Muscle of back (tissue), 13 donors: ENCODE data around the gene GARIN6. TPM values are rescaled to one million over a fixed set of nuclear protein-coding genes. Genes with fewer than 3 reads are reported as not detected.
"Not testable (repeated sequence)": the region's sequence is repeated elsewhere in the genome, so short reads cannot be mapped to it uniquely, and the experiment has no call there.

Experiments used
- DNase-seq, 3 donors: peaks; one replicate each; pipeline versions ENCODE4 v3.0.0 to v3.0.0-alpha.2; 2013
- long read RNA-seq, 9 donors: transcript quantifications; one replicate each; lab custom pipeline, GENCODE V29; 2026
- polyA plus RNA-seq, 10 donors: library from polyadenylated mRNA; unstranded; fragments of 120-200 nt; gene quantifications; one replicate each; pipeline ENCODE4 v1.2.1, GENCODE V29; 2013; ENCODE audit not compliant: insufficient read length in 10 of 10

The GARIN6 gene
- not detected for polyA plus RNA-seq
- long read RNA-seq, donor 1, result 0 reads
- long read RNA-seq, donor 2, result 0 reads
- long read RNA-seq, donor 3, result 0 reads
- long read RNA-seq, donor 4, result 0 reads
- long read RNA-seq, donor 5, result 0 reads
- long read RNA-seq, donor 6, result 0 reads
- long read RNA-seq, donor 7, result 0 reads
- long read RNA-seq, donor 8, result 0 reads
- long read RNA-seq, donor 9, result 0 reads

- no peak for DNase-seq
Observed at GRCh38 chr12:99647453-99647852, at the start of gene GARIN6. Gene GARIN6, plus strand, starts transcription at chr12:99647753. Its CDS starts 422 bp downstream, at chr12:99648175.

- no peak for DNase-seq
Observed at GRCh38 chr12:99598785-99599184, 48.8 kb upstream of the GARIN6 start.

GRCh38 chr12:99600388-99600787, 47.2 kb upstream of the GARIN6 start:
- peak in 1 of 3 donors; percentile 2 for DNase-seq

- no peak for DNase-seq
Observed at GRCh38 chr12:99609455-99610181, 37.9 kb upstream of the GARIN6 start.

- DNase-seq, result peak in 1 of 3 donors; percentile 2
Observed at GRCh38 chr12:99611117-99611516, 36.4 kb upstream of the GARIN6 start.

- peak in 1 of 3 donors; percentile 5 for DNase-seq
Observed at GRCh38 chr12:99611599-99611998, 36.0 kb upstream of the GARIN6 start.

GRCh38 chr12:99618657-99619056, 28.9 kb upstream of the GARIN6 start:
- peak in 1 of 3 donors; percentile 2 for DNase-seq

- peak in 2 of 3 donors; percentile 3 to 6 for DNase-seq
Observed at GRCh38 chr12:99619389-99620158, 28.0 kb upstream of the GARIN6 start.

- no peak for DNase-seq
Observed at GRCh38 chr12:99620159-99620479, 27.4 kb upstream of the GARIN6 start.

GRCh38 chr12:99624591-99624990, 23.0 kb upstream of the GARIN6 start:
- DNase-seq, result not testable (repeated sequence)

- no peak for DNase-seq
Observed at GRCh38 chr12:99627459-99627858, 20.1 kb upstream of the GARIN6 start.

GRCh38 chr12:99644629-99645028, 2.9 kb upstream of the GARIN6 start:
- DNase-seq, result no peak

- DNase-seq, result no peak
Observed at GRCh38 chr12:99648183-99648582, 630 bp downstream of the GARIN6 start.

- no peak for DNase-seq
Observed at GRCh38 chr12:99649551-99649950, 2.0 kb downstream of the GARIN6 start.

- DNase-seq, result peak in 1 of 3 donors; percentile 3
Observed at GRCh38 chr12:99658671-99659349, 11.3 kb downstream of the GARIN6 start.

- no peak for DNase-seq
Observed at GRCh38 chr12:99670635-99671034, 23.1 kb downstream of the GARIN6 start.

GRCh38 chr12:99680276-99680675, 32.7 kb downstream of the GARIN6 start:
- no peak for DNase-seq

GRCh38 chr12:99686142-99686541, 38.6 kb downstream of the GARIN6 start:
- DNase-seq, result no peak

GRCh38 chr12:99695050-99695449, 47.5 kb downstream of the GARIN6 start:
- no peak for DNase-seq
